GM10847 (cell line): ENCODE results near the gene ZFP2.

Source experiments
- POLR2A ChIP-seq: IDR thresholded peaks from 2 replicates; pipeline ENCODE4 v1.6.1; 2011; ENCODE audit not compliant: insufficient read length; ENCODE audit errors: extremely low read depth

The ZFP2 gene

GRCh38 chr5:178940569-178941360, 45.1 kb downstream of the ZFP2 start, which contains the start of gene ZNF454:
Gene ZNF454, plus strand, starts transcription at chr5:178941198. Its CDS starts 1,594 bp downstream, at chr5:178942792.
- TF ChIP-seq POLR2A: no peak

- no peak for TF ChIP-seq POLR2A
These were observed 45.6 kb downstream of the ZFP2 start for GRCh38 chr5:178941361-178941760.

- TF ChIP-seq POLR2A: no peak
These were observed 69.8 kb downstream of the ZFP2 start for GRCh38 chr5:178965465-178966055.

GRCh38 chr5:178981381-178981780, 85.7 kb downstream of the ZFP2 start:
- TF ChIP-seq POLR2A: no peak
